ENCODE data around the gene RORB.

The RORB gene

DNA sequence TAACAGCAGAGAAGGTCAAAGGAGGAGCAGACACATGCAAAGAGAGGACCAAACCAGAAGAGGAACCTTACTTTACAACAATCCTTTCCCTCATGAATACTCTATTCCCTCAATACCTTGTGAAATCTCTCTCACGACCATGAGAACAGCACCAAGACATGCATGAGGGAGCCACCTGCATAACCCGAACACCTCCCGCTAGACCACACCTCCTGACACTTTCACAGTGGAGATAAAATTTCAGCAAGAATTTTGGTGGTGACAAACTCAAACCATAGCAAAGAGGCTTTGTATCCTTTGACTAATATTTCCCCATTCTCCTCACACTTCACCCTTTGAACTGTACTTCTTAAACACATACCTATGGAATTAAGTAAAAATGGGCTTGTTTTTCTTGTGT is 101.7 kb downstream of the RORB start:
- no peaks in the 10 kb centered on the region for H3K36me3 ChIP-seq (replicated peaks)
- DNase-seq: no peak
- H3K27ac ChIP-seq: no peak overlapping the region
- H3K27me3 ChIP-seq (replicated peaks): no peaks in the 10 kb centered on the region
- TF ChIP-seq, protein P1, sequence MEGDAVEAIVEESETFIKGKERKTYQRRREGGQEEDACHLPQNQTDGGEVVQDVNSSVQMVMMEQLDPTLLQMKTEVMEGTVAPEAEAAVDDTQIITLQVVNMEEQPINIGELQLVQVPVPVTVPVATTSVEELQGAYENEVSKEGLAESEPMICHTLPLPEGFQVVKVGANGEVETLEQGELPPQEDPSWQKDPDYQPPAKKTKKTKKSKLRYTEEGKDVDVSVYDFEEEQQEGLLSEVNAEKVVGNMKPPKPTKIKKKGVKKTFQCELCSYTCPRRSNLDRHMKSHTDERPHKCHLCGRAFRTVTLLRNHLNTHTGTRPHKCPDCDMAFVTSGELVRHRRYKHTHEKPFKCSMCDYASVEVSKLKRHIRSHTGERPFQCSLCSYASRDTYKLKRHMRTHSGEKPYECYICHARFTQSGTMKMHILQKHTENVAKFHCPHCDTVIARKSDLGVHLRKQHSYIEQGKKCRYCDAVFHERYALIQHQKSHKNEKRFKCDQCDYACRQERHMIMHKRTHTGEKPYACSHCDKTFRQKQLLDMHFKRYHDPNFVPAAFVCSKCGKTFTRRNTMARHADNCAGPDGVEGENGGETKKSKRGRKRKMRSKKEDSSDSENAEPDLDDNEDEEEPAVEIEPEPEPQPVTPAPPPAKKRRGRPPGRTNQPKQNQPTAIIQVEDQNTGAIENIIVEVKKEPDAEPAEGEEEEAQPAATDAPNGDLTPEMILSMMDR (IDR thresholded peaks at IDR 0.05; ENCODE audit: low read depth, low read length, missing control alignments): no peak
- in situ Hi-C loops (cut with HindIII; ENCODE audit: low pct_ligation_motif_present, low sequenced_read_pairs): no loop called here
- H3K4me3 ChIP-seq (ENCODE audit: low read depth, low read length): no peak overlapping the region

DNA sequence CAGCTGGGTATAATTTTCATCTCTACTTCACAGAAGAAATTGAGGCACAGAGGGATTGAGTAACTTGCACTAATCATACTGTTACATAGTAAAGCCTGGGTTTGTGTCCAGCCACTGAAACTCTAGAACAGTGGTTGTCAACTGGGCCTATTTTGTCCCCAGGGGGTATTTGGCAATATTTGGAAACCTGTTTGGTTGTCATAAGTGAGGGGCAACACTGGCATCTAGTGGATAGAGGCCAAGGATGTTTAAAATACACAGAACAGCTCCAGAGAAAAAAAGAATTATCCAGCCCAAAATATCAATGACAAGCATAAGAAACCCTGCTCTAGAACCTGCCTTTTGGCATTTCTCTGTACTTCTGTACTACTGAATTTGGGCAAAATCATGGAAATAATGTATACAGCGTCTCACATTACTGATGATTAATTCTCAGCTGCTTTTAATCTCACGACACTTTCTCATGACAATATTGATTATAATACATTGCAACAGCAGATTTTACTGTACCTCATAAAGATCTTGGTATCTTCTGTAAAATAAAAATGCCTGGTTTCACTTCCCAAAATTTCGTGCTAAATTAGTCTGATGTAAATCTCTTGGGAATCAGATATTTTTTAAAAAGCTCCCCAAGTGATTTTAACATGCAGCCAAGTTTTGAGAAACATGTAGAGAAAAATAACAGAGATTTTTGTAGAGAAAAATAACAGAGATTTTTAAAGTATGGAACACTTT is 112.7 kb downstream of the RORB start:
- in situ Hi-C loops (cut with HindIII; ENCODE audit: low pct_ligation_motif_present, low sequenced_read_pairs): no loop called here
- no peaks in the 10 kb centered on the region for H3K36me3 ChIP-seq (replicated peaks)
- TF ChIP-seq, protein P1 (IDR thresholded peaks at IDR 0.05; ENCODE audit: low read depth, low read length, missing control alignments): no peak
- H3K27ac ChIP-seq: no peak overlapping the region
- H3K27me3 ChIP-seq (replicated peaks): no peaks in the 10 kb centered on the region
- H3K4me3 ChIP-seq (ENCODE audit: low read depth, low read length): no peak overlapping the region
- DNase-seq: no peak

DNA sequence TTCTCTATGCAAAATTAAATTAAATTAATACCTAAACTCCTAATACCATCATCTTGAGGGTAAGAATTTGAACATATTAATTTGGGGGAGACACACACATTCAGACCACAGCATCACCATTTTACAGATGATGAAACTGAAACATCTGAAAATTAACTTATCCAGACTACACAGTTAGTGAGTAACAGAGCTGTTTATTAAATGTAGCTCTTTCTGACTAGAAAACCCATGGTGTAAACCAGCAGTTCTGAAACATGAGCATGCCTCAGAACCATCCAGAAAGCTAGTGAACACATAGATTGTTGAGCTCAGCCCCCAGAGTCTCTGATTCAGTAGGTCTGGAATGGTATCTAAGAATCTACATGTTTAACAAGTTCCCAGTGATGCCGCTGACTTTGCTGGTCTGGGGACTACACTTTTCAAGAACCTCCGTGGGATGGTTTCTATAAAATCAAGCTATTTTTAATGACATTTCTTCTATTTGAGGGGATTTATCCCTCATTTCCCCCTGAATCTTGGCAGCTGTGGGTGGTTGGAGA is 113.5 kb downstream of the RORB start:
- no peaks in the 10 kb centered on the region for H3K27me3 ChIP-seq (replicated peaks)
- TF ChIP-seq, protein P1 (IDR thresholded peaks at IDR 0.05; ENCODE audit: low read depth, low read length, missing control alignments): no peak
- no peak overlapping the region for H3K4me3 ChIP-seq (ENCODE audit: low read depth, low read length)
- in situ Hi-C loops (cut with HindIII; ENCODE audit: low pct_ligation_motif_present, low sequenced_read_pairs): no loop called here
- H3K27ac ChIP-seq: no peak overlapping the region
- no peak for DNase-seq
- H3K36me3 ChIP-seq (replicated peaks): no peaks in the 10 kb centered on the region

DNA sequence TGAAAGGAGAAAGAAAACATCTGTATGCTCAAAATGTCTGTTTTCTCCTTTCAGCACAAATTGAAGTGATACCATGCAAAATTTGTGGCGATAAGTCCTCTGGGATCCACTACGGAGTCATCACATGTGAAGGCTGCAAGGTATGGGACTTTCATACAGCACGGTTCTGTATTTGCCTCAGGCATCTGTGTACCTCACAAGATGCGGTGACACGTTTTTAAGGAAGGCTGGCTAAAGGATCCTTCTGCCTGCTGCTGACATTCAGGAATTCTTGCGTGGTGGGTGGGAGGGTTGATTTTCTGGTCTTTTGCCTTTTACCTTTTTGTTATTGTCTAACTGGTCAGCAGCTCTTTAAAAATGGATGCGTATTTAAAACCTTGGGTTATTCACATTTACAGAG is 133.1 kb downstream of the RORB start:
- H3K27me3 ChIP-seq (replicated peaks): no peaks in the 10 kb centered on the region
- TF ChIP-seq, protein P1 (IDR thresholded peaks at IDR 0.05; ENCODE audit: low read depth, low read length, missing control alignments): no peak
- H3K27ac ChIP-seq: no peak overlapping the region
- no peaks in the 10 kb centered on the region for H3K36me3 ChIP-seq (replicated peaks)
- in situ Hi-C loops (cut with HindIII; ENCODE audit: low pct_ligation_motif_present, low sequenced_read_pairs): no loop called here
- H3K4me3 ChIP-seq (ENCODE audit: low read depth, low read length): no peak overlapping the region
- DNase-seq: no peak

DNA sequence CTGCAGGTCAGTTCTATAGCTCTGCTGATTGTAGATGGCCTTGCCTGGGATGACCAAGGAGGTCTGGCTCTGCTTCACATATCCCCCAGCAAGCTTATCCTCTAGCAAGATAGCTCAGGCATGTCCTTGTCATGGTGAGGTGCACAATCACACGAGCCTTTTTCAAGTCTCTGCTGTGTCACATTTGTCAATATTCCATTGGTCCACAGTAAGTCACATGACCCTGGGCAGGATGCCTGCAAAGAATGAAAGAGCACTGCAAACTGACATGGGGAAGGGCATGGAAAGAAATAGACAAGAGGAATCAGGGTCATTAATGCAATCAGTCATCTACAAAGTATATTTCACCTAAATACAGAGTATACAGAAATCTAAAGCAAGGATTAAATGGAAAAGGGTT is 142.0 kb downstream of the RORB start:
- in situ Hi-C loops (cut with HindIII; ENCODE audit: low pct_ligation_motif_present, low sequenced_read_pairs): no loop called here
- Histone ChIP-seq H3K27me3 (replicated peaks) (no peaks in the 10 kb centered on the region), H3K27ac (no peak overlapping the region), H3K4me3 (ENCODE audit: low read depth, low read length) (no peak overlapping the region), H3K36me3 (replicated peaks) (no peaks in the 10 kb centered on the region)
- TF ChIP-seq, protein P1 (IDR thresholded peaks at IDR 0.05; ENCODE audit: low read depth, low read length, missing control alignments): no peak
- no peak for DNase-seq

DNA sequence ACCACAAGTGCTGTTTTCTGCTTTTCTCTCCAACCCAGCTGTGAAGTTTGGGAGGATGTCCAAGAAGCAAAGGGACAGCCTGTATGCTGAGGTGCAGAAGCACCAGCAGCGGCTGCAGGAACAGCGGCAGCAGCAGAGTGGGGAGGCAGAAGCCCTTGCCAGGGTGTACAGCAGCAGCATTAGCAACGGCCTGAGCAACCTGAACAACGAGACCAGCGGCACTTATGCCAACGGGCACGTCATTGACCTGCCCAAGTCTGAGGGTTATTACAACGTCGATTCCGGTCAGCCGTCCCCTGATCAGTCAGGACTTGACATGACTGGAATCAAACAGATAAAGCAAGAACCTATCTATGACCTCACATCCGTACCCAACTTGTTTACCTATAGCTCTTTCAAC is 145.2 kb downstream of the RORB start:
- Histone ChIP-seq H3K4me3 (ENCODE audit: low read depth, low read length) (no peak overlapping the region), H3K36me3 (replicated peaks) (no peaks in the 10 kb centered on the region), H3K27ac (no peak overlapping the region), H3K27me3 (replicated peaks) (no peaks in the 10 kb centered on the region)
- in situ Hi-C loops (cut with HindIII; ENCODE audit: low pct_ligation_motif_present, low sequenced_read_pairs): no loop called here
- TF ChIP-seq, protein P1 (IDR thresholded peaks at IDR 0.05; ENCODE audit: low read depth, low read length, missing control alignments): no peak
- no peak for DNase-seq

Data from brain microvascular endothelial cell (primary cell).